Mucosa of gallbladder (tissue), 1 donor: ENCODE data around the gene LSS. TPM values are rescaled to one million over a fixed set of nuclear protein-coding genes. Genes with fewer than 3 reads are reported as not detected.
A peak's percentile ranks its signal among the peaks of the same experiment; 100 is the strongest.
"Not testable (repeated sequence)": the region's sequence is repeated elsewhere in the genome, so short reads cannot be mapped to it uniquely, and the experiment has no call there.

Source experiments
- DNase-seq: peaks from one replicate; pipeline ENCODE4 v3.0.0-alpha.2; 2020; ENCODE audit warnings: low spot score
- total RNA-seq: library from RNA; stranded (reverse); gene quantifications from one replicate; pipeline ENCODE4 v1.2.1, GENCODE V29; 2021
- donor health status: DM: no; HTN: no; CAD: no.

Gene LSS
- total RNA-seq, 1 donor from 2014 or later, result 125 TPM

DNA sequence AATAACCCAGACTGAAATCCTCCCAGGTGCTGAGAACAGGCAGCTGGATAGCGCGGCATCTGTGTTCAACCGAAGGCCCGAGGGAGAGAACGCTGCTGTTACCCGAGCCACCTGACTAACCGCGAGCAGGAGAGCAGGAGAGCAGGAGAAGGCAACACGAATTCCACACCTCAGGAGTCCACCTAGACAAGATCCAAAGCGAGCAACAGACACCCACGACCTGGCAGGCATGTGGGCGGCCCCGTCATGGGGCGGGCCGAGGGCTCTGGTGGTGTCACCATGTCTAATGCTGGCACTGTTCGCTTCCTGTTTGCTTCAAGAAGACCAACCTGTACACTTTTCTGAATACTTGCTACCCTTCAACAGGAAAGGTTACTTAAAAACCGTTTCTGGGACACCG is 23.4 kb downstream of the LSS start:
- DNase-seq, result no peak

DNA sequence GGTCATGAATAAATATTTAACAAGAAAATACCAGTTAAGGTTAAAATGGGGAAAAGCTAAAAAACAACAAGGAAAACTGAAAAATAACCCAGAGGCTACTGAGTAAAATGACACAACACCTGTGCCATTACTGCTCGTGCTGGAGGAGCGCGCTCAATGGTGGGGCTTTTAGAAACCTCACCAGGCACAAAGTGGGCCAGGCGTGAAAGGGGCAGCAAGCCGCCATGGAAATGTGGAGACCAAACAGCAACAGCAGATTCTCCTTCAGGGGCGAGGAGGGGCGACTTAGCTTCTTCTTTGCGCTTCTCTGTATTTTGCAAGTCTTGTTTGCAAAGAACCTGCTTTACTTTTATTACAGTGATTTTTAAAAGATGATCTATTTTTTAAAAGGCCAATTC is 25.4 kb downstream of the LSS start:
- no peak for DNase-seq

DNA sequence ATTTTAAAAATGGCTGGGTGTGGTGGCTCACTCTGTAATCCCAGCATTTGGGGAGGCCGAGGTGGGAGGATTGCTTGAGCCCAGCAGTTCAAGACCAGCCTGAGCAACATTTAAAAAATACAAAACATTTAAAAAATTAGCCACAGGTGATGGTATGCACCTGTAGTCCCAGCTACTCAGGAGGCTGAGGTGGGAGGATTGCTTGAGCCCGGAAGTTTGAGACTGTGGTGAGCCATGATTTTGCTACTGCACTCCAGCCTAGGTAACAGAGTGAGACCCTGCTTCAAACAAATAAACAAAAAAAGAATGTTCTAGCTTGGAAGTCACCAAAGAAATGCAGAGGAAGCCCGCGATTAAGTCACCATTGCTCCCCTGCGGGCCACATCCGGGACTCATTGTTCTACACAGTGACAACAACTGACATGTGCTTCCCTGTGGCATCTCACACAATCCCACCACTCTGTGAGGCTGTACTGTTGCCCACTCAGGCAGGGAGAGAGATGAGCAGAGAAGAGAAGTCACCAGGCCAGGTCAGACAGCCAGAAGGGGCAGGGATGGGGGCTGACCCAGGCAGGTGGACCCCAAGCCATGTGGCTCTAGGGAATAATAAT is 25.9 kb downstream of the LSS start:
- DNase-seq, result no peak

DNA sequence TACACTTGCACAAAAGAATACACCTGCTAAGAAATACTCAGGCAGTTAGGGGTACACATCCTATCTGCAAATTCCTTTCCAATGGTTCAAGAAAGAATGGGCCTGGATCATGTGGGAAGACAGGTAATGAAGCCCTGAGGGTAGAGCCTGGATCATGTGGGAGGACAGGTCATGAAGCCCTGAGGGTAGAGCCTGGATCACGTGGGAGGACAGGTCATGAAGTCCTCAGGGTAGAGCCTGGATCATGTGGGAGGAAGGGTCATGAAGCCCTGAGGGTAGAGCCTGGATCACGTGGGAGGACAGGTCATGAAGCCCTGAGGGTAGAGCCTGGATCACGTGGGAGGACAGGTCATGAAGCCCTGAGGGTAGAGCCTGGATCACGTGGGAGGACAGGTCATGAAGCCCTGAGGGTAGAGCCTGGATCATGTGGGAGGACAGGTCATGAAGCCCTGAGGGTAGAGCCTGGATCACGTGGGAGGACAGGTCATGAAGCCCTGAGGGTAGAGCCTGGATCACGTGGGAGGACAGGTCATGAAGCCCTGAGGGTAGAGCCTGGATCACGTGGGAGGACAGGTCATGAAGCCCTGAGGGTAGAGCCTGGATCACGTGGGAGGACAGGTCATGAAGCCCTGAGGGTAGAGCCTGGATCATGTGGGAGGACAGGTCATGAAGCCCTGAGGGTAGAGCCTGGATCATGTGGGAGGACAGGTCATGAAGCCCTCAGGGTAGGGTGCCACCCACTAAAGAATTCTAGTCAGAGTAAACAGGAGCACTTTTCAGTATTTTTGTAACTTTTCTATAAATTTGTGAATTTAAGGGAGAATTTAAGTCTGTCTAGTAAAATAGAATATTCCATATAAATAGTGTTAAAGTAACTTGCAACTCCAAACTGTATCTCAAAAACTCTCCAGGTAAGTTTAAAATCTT is 27.4 kb downstream of the LSS start:
- not testable (repeated sequence) for DNase-seq

DNA sequence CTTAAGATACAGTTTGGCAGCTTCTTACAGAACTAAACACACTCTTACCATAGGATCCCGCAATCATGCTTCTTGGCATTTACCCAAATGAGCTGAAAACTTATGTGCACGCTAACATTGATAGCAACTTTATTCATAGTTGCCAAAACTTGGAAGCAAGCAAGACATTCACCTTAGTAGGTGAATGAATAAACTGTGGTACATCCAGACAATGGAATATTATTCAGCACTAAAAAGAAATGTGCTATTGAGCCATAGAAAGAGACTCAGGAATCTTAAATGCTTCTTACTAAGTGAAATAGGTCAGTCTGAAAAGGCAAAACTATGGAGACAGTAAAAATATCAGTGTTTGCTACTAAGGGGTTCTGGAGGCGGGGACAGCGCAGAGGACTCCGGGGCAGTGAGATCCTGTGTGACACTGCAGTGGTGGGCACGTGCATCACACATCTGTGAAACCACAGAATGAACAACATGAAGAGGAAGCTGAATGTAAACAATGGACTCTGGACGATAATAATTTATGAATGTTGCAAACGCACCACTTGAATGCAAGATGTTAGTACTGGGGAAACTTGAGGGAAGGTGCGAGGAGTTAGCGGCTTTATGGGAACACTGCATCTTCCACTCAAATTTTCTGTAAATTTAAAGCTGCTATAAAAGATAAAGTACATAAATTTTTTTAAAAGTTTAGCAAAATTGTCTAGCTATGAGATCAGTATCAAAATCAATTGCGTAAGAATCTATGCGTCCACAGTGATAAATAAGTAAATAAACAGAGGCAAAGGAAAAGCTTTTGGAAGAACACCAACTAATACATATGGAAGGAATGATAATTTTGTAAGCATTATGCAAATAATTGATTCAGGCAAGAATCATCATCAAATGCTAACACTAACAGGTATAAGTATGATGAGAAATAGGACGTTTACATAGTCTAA is 28.9 kb downstream of the LSS start:
- no peak for DNase-seq

DNA sequence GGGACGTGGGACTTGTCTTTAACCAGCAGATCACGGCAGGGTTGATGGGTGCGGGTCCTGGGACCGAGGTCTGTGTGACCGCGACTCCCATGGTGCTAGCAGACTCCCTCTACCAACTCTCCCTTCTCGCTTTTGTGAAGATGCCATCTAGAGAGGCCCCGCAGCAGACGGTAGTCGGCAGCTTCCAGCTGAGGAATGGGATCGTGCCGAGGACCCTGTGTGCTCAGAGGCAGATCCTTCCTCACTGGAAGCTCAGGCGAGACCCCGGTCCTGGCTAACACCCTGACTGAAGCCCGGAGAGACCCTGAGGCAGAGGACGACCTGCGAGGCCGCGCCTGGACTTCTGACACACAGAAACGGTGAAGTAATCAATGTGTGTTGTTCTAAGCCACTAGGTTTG is 31.8 kb downstream of the LSS start:
- DNase-seq, result no peak

DNA sequence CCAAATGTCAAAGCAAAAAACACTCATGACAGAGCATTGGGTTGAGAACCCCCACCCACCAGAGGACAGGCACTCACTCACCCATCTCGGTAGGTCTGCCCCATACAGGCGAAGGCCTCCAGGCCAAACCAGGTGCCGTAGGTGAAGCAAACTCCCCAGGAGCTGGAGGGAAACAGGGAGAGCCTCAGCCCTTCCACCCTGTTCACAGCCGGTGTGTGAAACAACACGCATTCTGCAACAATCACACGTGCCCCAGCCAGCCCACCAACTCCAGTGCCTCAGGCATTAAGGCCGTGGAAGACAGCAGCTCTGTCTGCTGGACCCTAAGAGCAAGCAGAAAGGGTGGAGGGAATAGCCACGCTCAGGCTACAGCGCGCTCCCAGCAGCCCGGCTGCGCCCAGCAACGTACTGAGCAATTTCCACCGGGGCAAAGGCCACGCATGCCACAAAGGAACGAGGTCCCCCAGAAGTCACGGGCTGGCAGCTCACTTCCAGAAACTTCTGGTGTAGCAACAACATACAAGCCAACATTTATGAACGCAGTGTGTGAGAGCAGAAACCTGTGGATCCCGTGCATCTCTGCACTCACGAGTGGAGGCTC is 32.9 kb downstream of the LSS start:
- DNase-seq, result no peak

DNA sequence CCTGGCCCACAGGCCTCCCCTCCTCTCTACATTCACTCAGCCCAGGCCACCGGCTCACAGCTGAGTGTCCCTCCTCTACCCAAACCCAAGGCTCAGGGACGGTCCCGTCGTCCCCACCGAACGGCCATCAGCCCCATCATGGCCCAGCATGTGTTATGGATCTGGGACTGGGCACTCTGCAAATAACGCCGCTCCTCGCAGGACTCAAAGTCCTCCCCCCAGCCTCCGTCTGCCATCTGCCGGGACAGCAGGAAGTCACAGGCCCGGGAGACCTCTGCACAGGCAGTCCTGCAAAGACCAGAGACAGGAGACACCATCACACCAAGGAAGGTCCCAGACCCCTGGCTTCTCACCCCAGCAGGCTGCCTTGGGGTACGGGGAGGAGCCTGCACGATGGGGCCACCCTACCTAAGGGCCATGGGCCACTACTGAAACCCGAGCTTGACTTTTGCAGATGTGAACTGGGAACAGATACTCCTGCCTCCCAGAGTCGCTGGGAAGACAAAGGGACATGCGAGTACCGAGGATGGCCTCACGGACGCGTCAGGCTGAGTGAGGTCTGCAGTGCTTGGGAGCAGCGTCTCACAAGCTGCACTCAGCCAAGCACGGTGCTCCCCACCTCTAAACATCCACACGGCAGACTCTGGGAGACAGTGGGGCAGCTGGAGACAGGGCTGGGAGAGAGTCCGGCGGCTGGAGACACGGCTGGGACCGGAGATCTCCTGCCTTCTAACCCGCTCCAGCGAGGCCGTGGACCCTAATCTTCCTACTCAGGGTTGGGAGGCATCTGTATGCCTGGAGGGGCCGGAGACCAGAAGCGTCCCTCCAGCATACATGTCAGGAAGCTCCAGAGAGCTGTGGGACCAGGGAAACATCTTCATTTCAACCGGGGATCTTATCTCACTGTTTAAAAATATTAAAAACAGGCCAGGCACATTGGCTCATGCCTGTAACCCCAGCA is 33.9 kb downstream of the LSS start:
- DNase-seq, result no peak

DNA sequence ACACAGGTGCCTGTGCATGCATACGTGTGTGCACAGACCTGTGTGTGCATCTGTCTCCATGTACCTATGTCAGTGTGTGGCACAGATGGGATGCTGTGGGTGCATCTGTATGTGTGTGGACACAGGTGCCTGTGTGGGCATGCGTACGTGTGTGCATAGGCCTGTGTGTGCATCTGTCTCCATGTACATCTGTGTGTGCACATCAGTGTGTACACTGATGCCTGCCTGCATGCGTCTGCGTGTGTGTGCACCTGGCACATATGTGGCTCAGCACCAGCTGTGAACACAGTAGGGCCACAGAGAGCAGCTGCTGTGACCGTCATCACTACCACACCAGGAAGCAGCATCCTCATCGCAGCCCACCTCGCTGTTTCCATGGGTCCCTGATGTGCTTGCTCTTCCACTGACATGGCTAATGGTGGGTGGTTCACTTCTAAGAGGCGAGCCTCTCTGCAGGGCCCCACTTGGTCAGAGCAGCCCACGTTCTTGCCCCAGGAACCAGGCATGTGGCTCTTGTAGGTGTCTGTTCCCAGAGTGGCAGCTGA is 34.7 kb downstream of the LSS start:
- no peak for DNase-seq

DNA sequence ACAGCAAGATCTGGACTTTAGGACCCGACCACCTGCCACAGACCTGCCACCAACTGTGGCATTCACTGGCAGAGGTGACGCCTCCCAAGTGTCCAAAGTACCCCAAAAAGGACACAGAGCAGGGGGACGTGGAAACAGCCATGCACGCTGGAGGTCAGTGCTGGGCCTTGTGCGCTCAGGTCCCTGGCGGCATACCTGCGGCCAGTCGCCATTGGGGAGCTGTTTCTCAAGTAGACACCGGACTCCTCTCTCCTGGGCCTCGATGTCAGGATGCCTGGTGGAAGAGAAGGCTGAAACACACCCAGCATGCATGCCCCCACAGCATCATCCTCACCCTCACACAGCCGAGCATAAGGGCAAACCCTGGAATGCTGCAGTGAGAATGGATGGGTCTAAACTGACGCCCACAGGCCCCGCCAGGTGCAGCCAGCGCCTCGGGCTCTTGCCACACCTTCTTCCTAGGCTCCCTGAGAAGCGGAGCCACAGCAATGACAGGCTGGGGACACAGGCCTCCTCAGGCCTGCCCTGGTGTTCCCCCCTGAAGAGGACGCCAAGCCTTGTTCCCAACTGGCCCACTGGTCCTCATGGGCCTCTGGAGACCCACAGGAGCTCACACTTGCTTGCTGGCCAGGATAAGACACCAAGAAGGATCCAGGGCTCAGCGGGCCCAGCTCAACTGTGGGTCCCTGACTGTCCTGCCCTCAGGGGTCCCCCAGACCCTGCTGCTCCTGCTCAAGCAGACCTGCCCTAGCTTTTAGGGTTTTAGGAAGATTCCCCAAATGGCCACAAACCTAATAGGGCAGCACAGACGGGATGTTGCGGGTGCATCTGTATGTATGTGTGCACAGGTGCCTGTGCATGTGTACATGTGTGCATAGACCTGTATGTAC is 36.6 kb downstream of the LSS start:
- DNase-seq, result peak; percentile 9

DNA sequence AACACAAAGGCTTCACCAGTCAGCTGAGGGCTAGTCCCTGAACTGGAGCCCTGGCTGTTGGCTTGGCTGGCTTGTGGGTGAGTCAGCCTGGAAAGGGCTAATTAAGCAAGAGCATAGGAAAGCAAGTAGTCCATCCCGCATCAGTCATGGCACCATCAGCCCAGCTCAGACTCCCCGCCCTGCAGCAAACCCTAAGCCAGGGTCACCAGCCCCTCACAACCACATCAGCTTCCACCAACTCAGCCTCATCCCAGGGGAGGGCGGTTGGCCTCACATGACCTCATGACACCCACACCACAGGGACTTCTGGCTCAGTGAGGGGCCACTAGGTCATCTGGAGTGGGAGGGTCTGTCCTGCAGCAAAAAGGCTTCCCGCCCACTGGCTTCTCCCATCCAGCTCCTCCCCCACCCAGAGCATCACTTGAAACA is 37.3 kb downstream of the LSS start:
- DNase-seq, result peak; percentile 9

DNA sequence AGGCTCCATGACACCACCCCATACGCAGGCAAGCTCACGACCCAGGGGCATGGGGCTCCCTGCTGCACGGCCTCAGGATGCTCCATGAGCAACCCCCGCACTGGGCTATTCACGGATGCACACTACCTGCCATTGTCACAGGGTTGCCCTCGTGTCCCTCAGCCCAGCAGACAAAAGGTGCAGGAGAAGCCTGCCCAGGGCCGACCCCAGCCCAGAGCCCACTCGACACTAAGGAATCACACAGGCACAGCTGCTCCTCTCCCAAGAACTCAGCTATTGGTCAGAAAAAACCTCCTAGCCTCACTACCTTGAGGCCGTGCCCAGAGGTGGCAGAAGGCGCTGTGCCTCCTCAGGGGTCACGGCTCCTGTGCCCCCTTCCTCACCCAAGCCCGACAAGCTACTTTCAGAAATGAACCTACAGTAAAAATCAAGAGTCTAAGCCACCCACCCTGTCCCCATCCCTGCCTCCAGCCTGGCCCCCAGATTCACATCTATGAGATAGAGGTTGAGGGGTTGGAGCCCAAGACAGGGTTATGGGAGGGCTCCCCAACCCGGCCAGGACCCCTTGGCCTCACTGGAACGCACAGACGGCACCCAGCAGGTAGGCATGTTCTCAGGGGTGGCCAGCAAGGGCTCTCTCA is 38.0 kb downstream of the LSS start:
- DNase-seq, result no peak

DNA sequence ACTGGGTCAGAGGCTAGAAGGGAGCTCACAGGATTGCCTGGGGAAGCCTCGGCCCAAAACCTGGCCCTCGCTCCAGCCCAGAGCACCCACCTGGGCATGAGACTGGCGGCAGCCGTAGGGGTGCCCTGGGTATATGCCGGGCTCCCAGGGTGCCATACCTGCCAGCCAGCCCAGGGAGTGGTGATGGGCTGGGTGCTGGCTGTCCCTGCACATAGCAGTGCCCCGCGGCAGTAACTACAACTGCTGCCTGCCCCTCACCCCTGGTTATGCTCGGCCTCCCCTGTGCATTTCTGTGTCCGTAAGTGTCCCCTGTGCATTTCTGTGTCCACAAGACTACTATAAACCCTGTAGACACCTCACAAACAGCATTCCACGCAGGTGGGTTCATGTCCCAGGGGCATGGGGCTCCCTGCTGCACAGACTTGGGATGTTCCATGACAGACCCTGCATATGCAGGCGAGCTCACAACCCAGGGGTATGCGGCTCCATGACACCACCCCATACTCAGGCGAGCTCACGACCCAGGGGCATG is 38.5 kb downstream of the LSS start:
- DNase-seq, result no peak

DNA sequence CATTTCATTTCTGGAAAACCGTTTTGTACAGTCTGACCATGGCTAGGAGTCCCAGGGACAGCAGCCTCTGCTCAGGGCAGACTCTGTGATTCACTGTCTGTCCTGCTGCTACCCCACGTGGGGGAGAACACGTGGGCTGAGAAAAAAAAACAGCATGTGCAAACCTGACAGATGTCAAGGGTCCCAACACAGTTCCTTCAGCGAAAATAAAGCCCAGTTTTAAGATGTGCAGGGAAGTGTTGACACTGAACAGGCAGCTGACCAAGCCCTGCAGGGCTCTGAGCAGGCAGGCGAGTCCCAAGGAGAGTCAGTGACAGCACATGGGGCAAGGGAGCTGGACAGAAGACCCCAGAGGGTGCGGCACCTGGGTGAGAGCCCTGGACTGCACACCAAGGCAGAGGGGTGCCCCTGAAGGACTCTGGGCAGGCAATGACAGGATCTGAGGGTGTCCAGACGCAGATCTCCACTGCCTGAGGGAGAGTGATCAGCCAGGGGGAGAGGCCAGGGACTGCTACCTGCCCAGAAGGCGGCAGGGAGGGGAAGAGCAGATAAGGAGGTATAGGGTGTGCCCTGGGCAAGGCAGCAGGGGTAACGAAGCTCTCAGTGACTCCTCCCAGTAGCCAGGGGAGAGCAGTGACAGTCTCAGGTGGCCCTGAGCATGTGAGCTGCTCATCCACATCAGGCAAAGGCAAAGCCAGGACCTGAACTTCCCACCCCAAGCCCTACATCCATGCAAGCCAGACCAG is 39.2 kb downstream of the LSS start:
- no peak for DNase-seq

DNA sequence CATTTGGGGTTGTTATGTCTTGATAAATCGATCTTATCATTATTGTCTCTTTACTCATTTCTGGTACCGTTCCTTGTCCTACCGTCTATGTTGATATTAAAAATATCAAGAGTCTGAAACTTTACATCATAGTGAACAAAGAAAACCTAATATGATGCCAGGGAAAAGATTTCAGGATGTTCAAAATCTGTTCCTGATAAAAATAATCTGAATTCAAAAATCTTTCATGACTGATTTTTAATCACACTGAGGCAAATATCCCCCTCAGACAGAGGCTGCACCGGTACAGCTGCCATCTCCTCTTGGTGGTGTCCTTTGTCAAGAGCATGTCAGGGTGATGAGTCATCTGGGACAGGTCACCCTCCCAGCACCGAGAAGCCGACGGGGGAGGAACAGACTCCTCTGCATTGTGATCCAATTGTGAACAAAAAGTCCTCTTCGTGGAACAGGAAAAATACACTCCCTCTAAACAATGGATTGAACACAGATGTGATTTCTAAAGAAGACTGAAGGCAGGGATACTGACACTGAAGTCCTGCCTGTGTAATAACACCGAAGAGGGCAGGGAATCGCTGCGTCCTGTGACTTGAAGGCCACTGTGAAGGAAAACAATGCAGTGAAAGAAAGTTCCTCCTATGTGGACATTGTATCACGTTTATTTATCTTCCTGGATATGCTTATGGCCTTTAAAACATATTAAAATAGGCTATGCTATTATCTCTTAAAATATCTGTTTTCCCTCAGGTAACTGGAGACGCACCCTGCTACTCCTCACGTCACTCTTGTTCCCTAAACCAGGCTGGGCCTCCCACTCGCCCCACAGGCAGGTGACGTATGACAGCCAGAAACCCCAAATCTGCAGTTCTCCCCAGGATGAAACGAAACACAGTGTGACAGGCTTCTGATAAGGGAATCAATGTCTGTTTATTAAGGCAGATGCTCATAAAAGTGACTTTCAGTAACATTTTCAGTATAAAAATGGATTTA is 40.1 kb downstream of the LSS start:
- DNase-seq, result peak; percentile 57

DNA sequence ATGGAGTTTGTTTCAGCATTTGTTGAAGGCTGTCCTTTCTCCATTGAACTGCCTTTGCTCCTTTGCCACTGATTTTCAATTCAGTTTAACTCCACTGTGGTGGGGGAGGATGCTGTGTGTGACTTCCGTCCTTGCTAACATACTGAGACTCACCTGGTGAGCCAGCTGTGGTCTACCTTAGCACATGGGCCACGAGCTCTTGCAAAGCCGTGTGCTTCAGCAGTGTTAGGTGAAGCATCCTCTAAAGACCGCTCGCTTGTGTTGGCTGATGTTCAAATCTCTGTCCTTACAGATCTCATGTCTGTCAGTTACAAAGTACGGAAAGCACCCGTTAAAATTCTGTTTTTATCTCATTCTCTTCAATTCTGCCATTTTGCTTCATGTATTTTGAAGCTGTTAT is 40.8 kb downstream of the LSS start:
- no peak for DNase-seq

DNA sequence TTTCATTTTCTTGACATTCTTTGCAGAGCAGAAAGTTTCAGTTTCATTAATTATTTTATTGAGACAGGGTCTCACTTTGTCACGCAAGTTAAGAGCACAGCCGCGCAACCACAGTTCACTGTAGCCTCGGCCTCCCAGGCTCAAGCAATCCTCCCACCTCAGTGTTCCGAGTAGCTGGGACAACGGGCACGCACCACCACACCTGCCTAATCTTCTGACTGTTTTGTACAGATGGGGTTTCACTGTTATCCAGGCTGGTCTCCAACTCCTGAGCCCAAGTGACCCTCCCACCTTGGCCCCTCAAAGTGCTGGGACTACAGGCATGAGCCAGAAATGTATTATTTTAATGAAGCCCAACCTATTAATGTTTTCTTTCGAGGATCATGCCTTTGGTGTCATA is 41.3 kb downstream of the LSS start:
- no peak for DNase-seq
